Left hindlimb (tissue), 1 donor: ENCODE measurements around the gene KAT8.
"Not testable (repeated sequence)": the region's sequence is repeated elsewhere in the genome, so short reads cannot be mapped to it uniquely, and the experiment has no call there.

Experiments
- DNase-seq: peaks from one replicate; pipeline ENCODE4 v3.0.0-alpha.2; 2018

KAT8 gene

GRCh38 chr16:31133046-31133501, 15.6 kb downstream of the KAT8 start:
- DNase-seq: no peak

GRCh38 chr16:31134091-31134571, 16.7 kb downstream of the KAT8 start:
- peak; percentile 38 for DNase-seq

- peak; percentile 26 for DNase-seq
Observed at GRCh38 chr16:31134625-31135534, 17.4 kb downstream of the KAT8 start.

- peak; percentile 21 for DNase-seq
Observed at GRCh38 chr16:31135535-31136286, 18.2 kb downstream of the KAT8 start, which contains the start of gene PRSS8. PRSS8 (minus strand) TSS chr16:31135727; CDS start chr16:31135498, 229 bp downstream.

GRCh38 chr16:31136287-31136662, 18.8 kb downstream of the KAT8 start:
- DNase-seq: no peak

- peak; percentile 19 for DNase-seq
Observed at GRCh38 chr16:31136822-31137499, 19.5 kb downstream of the KAT8 start.

- peak; percentile 27 for DNase-seq
Observed at GRCh38 chr16:31138621-31139578, 21.4 kb downstream of the KAT8 start.

- DNase-seq: not testable (repeated sequence)
Observed at GRCh38 chr16:31141071-31141469, 23.6 kb downstream of the KAT8 start.

- DNase-seq: peak; percentile 76
Observed at GRCh38 chr16:31141489-31142108, 24.1 kb downstream of the KAT8 start.

GRCh38 chr16:31142109-31143010, 24.9 kb downstream of the KAT8 start:
- DNase-seq: peak; percentile 100

GRCh38 chr16:31143011-31143693, 25.7 kb downstream of the KAT8 start:
- peak; percentile 55 for DNase-seq

- DNase-seq: no peak
Observed at GRCh38 chr16:31143694-31144148, 26.3 kb downstream of the KAT8 start.

GRCh38 chr16:31144418-31144817, 27.0 kb downstream of the KAT8 start:
- not testable (repeated sequence) for DNase-seq

- no peak for DNase-seq
Observed at GRCh38 chr16:31145398-31145990, 28.0 kb downstream of the KAT8 start.

- DNase-seq: no peak
Observed at GRCh38 chr16:31147574-31147973, 30.1 kb downstream of the KAT8 start.

- DNase-seq: no peak
Observed at GRCh38 chr16:31148281-31148728, 30.8 kb downstream of the KAT8 start.

GRCh38 chr16:31148896-31149295, 31.4 kb downstream of the KAT8 start:
- DNase-seq: no peak

GRCh38 chr16:31149332-31149731, 31.9 kb downstream of the KAT8 start:
- DNase-seq: no peak
